Natural killer cell (primary cell): ENCODE measurements around the gene SCGB1C1. TPM values are rescaled to one million over a fixed set of nuclear protein-coding genes. Genes with fewer than 3 reads are reported as not detected.
A peak's percentile ranks its signal among the peaks of the same experiment; 100 is the strongest.

ENCODE experiments used
- ATAC-seq, 3 donors: fragments of 150-1000 bp in 2 of 3; fragments of 200-7000 bp in 1 of 3; cut with Tn5 transposase; 1 replicate in 1 of 3; 2 replicates in 2 of 3; pipeline ENCODE4 v1.10.0; 2021; ENCODE audit warnings: mild to moderate bottlenecking in 2 of 3, moderate library complexity in 2 of 3
- DNase-seq, 2 donors: peaks; one replicate each; pipeline versions ENCODE4 v3.0.0 to v3.0.0-alpha.2; 2013 to 2021; ENCODE audit warnings: mixed read lengths in 1 of 2
- H3K27ac ChIP-seq: one replicate; pipeline ENCODE4 v1.5.1; 2013; ENCODE audit warnings: mild to moderate bottlenecking, low read length
- H3K27me3 ChIP-seq: one replicate; pipeline ENCODE4 v1.6.1; 2013; ENCODE audit warnings: low read length; ENCODE audit not compliant: control insufficient read depth, insufficient read depth
- H3K36me3 ChIP-seq: one replicate; pipeline ENCODE4 v1.6.1; 2013; ENCODE audit warnings: low read length; ENCODE audit not compliant: control insufficient read depth, insufficient read depth
- H3K4me1 ChIP-seq: one replicate; pipeline ENCODE4 v1.6.1; 2013; ENCODE audit warnings: low read length; ENCODE audit not compliant: control insufficient read depth, insufficient read depth
- H3K4me3 ChIP-seq: one replicate; pipeline ENCODE4 v1.5.1; 2013; ENCODE audit warnings: low read length
- H3K9me3 ChIP-seq: one replicate; pipeline ENCODE4 v1.6.1; 2013; ENCODE audit warnings: low read length; ENCODE audit not compliant: control insufficient read depth, insufficient read depth
- H3K27ac Mint-ChIP-seq, 2 donors: one replicate each; pipeline ENCODE4 v1.8.0; 2022; ENCODE audit warnings: mild to moderate bottlenecking in 2 of 2, mixed read lengths in 2 of 2, moderate library complexity in 1 of 2
- H3K27me3 Mint-ChIP-seq, 2 donors: one replicate each; pipeline ENCODE4 v1.8.0; 2022; ENCODE audit warnings: low read depth in 2 of 2, mixed read lengths in 2 of 2
- H3K36me3 Mint-ChIP-seq: one replicate; pipeline ENCODE4 v1.8.0; 2022; ENCODE audit warnings: mixed read lengths
- H3K4me1 Mint-ChIP-seq, 2 donors: one replicate each; pipeline ENCODE4 v1.8.0; 2022; ENCODE audit warnings: mixed read lengths in 2 of 2
- H3K4me3 Mint-ChIP-seq: one replicate; pipeline ENCODE4 v1.8.0; 2022; ENCODE audit warnings: mild to moderate bottlenecking, moderate library complexity, mixed read lengths
- H3K9me3 Mint-ChIP-seq, 2 donors: one replicate each; pipeline ENCODE4 v1.8.0; 2022; ENCODE audit warnings: mixed read lengths in 2 of 2
- CTCF ChIP-seq: fragments of 200-600 bp; IDR thresholded peaks from one replicate; pipeline ENCODE4 v1.8.0; 2022; ENCODE audit warnings: antibody characterized with exemption
- WGBS: methylation state at CpG from one replicate; pipeline ENCODE4 v1.1.7; 2013; ENCODE audit warnings: missing lambda C conversion rate; ENCODE audit not compliant: insufficient coverage; 5-methylcytosine and 5-hydroxymethylcytosine counted together
- intact Hi-C: fragments of 100-400 bp; cut with micrococcal nuclease; formaldehyde crosslinking; loops from one replicate; pipeline ENCODE4 v1.14.2; 2022
- total RNA-seq, 4 donors: library from RNA; stranded (reverse); fragments of 120-200 nt in 1 of 4; gene quantifications; one replicate each; pipeline versions ENCODE4 v1.2.3 to v1.2.4, GENCODE V29; 2013 to 2022

The SCGB1C1 gene
- total RNA-seq, 3 donors from 2014 or later (not counting 1 experiment from before 2014, with no cell fraction given), result 0.73 to 2.1 TPM; not detected in 1

- H3K4me3 Mint-ChIP-seq, result peak overlapping the region; percentile 49
- DNase-seq (no peak), ATAC-seq (no peak)
- peak overlapping the region in 1 of 2 donors; percentile 23 for H3K27ac Mint-ChIP-seq
- no peaks in the 10 kb centered on the region for H3K27me3 ChIP-seq
- H3K4me1 Mint-ChIP-seq, result peaks cover 25 to 48% of the 10 kb centered on the region in 2 donors
- H3K27me3 Mint-ChIP-seq, result no peaks in the 10 kb centered on the region
- no peaks in the 10 kb centered on the region for H3K9me3 Mint-ChIP-seq
- peaks cover 36% of the 10 kb centered on the region for H3K4me1 ChIP-seq
- H3K36me3 Mint-ChIP-seq, result no peaks in the 10 kb centered on the region
- TF ChIP-seq CTCF, result no peak
- H3K27ac ChIP-seq, result no peak overlapping the region
- WGBS, result 96% methylated on average over 5 of the region's 5 CpGs
- no peak overlapping the region for H3K4me3 ChIP-seq
- peaks cover 61% of the 10 kb centered on the region for H3K36me3 ChIP-seq
- H3K9me3 ChIP-seq, result no peaks in the 10 kb centered on the region
- intact Hi-C loops, result no loop called here
Observed at GRCh38 chr11:210803-211180, 17.9 kb downstream of the SCGB1C1 start.

- no peaks in the 10 kb centered on the region for H3K9me3 ChIP-seq
- peaks cover 21 to 43% of the 10 kb centered on the region in 2 donors for H3K4me1 Mint-ChIP-seq
- DNase-seq (no peak), ATAC-seq (no peak)
- no peaks in the 10 kb centered on the region for H3K9me3 Mint-ChIP-seq
- intact Hi-C loops, result no loop called here
- peaks cover 64% of the 10 kb centered on the region for H3K36me3 ChIP-seq
- no peaks in the 10 kb centered on the region for H3K27me3 Mint-ChIP-seq
- H3K27ac Mint-ChIP-seq, result peak overlapping the region in 1 of 2 donors; percentile 23
- H3K27ac ChIP-seq, result no peak overlapping the region
- no peaks in the 10 kb centered on the region for H3K36me3 Mint-ChIP-seq
- no peaks in the 10 kb centered on the region for H3K27me3 ChIP-seq
- H3K4me3 ChIP-seq, result no peak overlapping the region
- H3K4me3 Mint-ChIP-seq, result peak overlapping the region; percentile 21
- 100% methylated on average over 5 of the region's 5 CpGs for WGBS
- peaks cover 31% of the 10 kb centered on the region for H3K4me1 ChIP-seq
- no peak for TF ChIP-seq CTCF
Observed at GRCh38 chr11:211295-211694, 18.4 kb downstream of the SCGB1C1 start.

- Histone ChIP-seq H3K4me1 (peaks cover 27% of the 10 kb centered on the region), H3K9me3 (no peaks in the 10 kb centered on the region), H3K27ac (no peak overlapping the region), H3K4me3 (no peak overlapping the region), H3K27me3 (no peaks in the 10 kb centered on the region), H3K36me3 (peaks cover 64% of the 10 kb centered on the region)
- peak overlapping the region; percentile 21 for H3K4me3 Mint-ChIP-seq
- no peaks in the 10 kb centered on the region for H3K27me3 Mint-ChIP-seq
- over 99% methylated on average over 9 of the region's 9 CpGs for WGBS
- TF ChIP-seq CTCF, result no peak
- peaks cover 17 to 38% of the 10 kb centered on the region in 2 donors for H3K4me1 Mint-ChIP-seq
- H3K9me3 Mint-ChIP-seq, result no peaks in the 10 kb centered on the region
- peak overlapping the region in 1 of 2 donors; percentile 23 for H3K27ac Mint-ChIP-seq
- intact Hi-C loops, result no loop called here
- DNase-seq (no peak), ATAC-seq (no peak)
- H3K36me3 Mint-ChIP-seq, result no peaks in the 10 kb centered on the region
Observed at GRCh38 chr11:211741-212140, 18.9 kb downstream of the SCGB1C1 start.
